OCI-LY3 (cell line): ENCODE results near the gene LRP5.

Experiments
- CTCF ChIP-seq: fragments of 200-600, 300-600 bp; sonication (generic); IDR thresholded peaks from 2 replicates; pipeline ENCODE4 v1.5.1; 2014; ENCODE audit warnings: antibody characterized with exemption, low read length, low read depth
- EZH2phosphoT487 ChIP-seq: fragments of 200-600 bp; shearing (Covaris generic); IDR thresholded peaks from 2 replicates; pipeline ENCODE4 v1.6.1; 2018; ENCODE audit warnings: antibody characterized with exemption, mixed run types, low read depth

GRCh38 chr11:68353118-68353517, 40.7 kb downstream of the LRP5 start:
- TF ChIP-seq CTCF (no peak), EZH2phosphoT487 (no peak)
